Cardiac fibroblast (primary cell): ENCODE data around the gene TMEM222.
A peak's percentile ranks its signal among the peaks of the same experiment; 100 is the strongest.

Experiments
- DNase-seq, 2 donors: peaks; one replicate each; pipeline versions ENCODE4 v3.0.0 to v3.0.0-alpha.2; 2010; ENCODE audit warnings: low read depth in 2 of 2
- H3K4me3 ChIP-seq, 2 donors: replicated peaks in 1 of 2; 1 replicate in 1 of 2; 2 replicates in 1 of 2; pipeline ENCODE4 v1.5.1; 2011; ENCODE audit warnings: low read depth in 2 of 2, low read length in 2 of 2, mild to moderate bottlenecking in 2 of 2, moderate library complexity in 1 of 2
- TF ChIP-seq, protein P1 (sequence below): IDR thresholded peaks from one replicate; pipeline ENCODE4 v1.5.1; 2011; ENCODE audit warnings: low read depth, mild to moderate bottlenecking, low read length, inconsistent platforms

The TMEM222 gene

GRCh38 chr1:27318136-27318535 lies 3.8 kb upstream of the TMEM222 start:
- TF ChIP-seq, protein P1, sequence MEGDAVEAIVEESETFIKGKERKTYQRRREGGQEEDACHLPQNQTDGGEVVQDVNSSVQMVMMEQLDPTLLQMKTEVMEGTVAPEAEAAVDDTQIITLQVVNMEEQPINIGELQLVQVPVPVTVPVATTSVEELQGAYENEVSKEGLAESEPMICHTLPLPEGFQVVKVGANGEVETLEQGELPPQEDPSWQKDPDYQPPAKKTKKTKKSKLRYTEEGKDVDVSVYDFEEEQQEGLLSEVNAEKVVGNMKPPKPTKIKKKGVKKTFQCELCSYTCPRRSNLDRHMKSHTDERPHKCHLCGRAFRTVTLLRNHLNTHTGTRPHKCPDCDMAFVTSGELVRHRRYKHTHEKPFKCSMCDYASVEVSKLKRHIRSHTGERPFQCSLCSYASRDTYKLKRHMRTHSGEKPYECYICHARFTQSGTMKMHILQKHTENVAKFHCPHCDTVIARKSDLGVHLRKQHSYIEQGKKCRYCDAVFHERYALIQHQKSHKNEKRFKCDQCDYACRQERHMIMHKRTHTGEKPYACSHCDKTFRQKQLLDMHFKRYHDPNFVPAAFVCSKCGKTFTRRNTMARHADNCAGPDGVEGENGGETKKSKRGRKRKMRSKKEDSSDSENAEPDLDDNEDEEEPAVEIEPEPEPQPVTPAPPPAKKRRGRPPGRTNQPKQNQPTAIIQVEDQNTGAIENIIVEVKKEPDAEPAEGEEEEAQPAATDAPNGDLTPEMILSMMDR, result no peak
- no peak for DNase-seq
- H3K4me3 ChIP-seq, result no peak overlapping the region

DNA sequence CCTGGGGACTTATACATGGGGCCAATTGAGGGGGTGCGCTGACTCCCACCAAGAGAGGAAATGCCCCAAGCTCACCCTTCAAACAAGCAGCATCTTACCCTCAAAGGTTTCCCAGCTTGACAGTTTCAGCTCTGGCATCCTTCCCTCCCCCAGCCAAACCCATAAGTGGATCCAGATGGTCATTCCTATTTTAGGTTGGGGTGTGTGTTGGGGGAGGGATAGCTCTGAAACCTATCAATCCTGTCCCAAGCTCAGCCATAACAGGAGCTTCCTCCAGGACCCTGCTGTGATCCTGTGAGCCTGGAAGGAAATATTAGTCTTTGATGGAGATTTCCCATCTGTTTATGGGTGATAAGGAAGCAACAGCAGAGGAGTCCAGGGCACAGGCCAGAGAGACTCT lies 3.4 kb upstream of the TMEM222 start:
- no peak for DNase-seq
- TF ChIP-seq, protein P1, result no peak

DNA sequence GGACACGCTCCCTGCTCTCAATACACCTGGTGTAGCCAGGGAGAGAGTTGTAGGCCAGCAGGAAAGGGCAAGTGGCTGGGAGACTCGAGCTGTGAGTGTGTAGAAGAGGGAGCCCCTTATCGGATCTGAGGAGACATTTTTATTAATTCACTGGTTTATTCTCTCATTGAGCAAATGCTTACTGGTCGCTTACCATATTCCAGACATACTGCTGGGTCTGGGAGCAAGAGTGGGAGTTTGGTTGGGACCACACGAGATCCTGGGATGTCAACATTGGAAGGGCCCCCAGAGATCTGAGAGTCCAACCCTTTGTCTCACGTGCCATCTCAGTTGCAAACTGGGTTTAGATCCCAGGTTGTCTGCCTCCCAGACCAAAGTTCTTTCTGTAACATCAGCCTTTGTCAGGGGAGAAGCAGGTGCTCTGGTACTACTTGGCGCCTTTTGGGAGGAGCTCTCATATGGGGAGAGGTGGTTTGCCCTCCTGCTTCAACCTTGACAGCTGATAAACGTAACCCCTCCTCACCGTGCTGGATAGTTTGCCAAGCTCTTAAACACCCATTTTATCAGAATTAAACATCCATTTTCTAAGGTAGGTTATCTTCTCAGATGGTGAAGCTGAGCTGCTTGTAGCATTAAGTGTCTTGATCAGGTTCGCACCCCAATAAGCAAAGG lies 742 bp downstream of the TMEM222 start:
- no peak for DNase-seq
- H3K4me3 ChIP-seq, result peak overlapping the region; percentile 95 to 97
- TF ChIP-seq, protein P1, result no peak

More for the DNA sequence above, 3.4 kb upstream of the TMEM222 start:
- H3K4me3 ChIP-seq, result no peak overlapping the region

DNA sequence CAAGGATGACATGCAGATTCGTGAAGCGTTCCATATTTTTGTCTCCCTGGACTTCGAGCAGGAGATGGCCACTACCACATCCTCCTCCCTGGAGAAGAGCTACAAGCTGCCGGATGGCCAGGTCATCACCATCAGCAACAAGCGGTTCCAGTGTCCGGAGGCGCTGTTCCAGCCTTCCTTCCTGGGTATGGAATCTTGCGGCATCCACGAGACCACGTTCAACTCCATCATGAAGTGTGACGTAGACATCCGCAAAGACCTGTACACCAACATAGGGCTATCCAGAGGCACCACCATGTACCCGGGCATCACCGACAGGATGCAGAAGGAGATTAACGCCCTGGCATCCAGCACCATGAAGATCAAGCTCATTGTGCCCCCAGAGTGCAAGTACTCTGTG lies 3.3 kb downstream of the TMEM222 start:
- TF ChIP-seq, protein P1, result no peak
- no peak overlapping the region for H3K4me3 ChIP-seq
- DNase-seq, result no peak

DNA sequence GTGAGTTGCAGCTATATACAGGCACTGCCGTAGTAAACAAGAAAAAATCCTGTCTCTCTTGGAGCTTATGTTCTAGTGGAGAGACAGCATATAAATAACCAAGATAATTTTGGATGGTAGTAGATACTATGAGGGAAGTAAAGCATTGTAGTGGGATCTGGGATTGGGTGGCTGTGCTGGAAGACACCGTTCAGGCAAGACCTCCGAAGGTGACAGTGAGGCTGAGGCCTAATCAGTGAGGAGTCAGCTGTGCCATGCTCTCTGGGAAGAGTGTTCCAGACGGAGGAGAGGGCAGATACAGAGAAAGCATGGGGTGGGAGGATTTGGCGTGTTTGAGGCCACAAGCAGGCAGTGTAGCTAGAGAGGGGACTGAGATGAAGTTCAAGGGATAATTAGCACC lies 6.0 kb downstream of the TMEM222 start:
- no peak for DNase-seq
- TF ChIP-seq, protein P1, result no peak
- H3K4me3 ChIP-seq, result no peak overlapping the region

GRCh38 chr1:27330786-27331185 lies 8.8 kb downstream of the TMEM222 start:
- no peak overlapping the region for H3K4me3 ChIP-seq
- DNase-seq, result no peak
- TF ChIP-seq, protein P1, result no peak

GRCh38 chr1:27331426-27331825 lies 9.5 kb downstream of the TMEM222 start:
- H3K4me3 ChIP-seq, result no peak overlapping the region
- TF ChIP-seq, protein P1, result no peak
- DNase-seq, result no peak
